ENCODE measurements around the gene COQ10B. TPM values are rescaled to one million over a fixed set of nuclear protein-coding genes. Genes with fewer than 3 reads are reported as not detected.

COQ10B gene
- 10 to 100 TPM; 64.6 to 79.2 (median 72.5) TPM for total RNA-seq
- 53.0 TPM for total RNA-seq (2013)

GRCh38 chr2:197453123-197453913 is at the start of gene COQ10B:
Gene COQ10B (plus strand): TSS chr2:197453552. CDS start chr2:197453561, 9 bp downstream.
- Mint-ChIP-seq H3K36me3 (peaks cover 7% of the 10 kb centered on the region), H3K27ac (peak within 1 kb of the TSS; percentile 100), H3K9me3 (no peaks in the 10 kb centered on the region), H3K4me1 (peaks cover 45 to 54% of the 10 kb centered on the region in 2 donors), H3K4me3 (peak within 1 kb of the TSS; percentile 99), H3K27me3 (ENCODE audit: low read depth in 2 of 2) (no peaks in the 10 kb centered on the region)
- Histone ChIP-seq H3K27ac (ENCODE audit: low read length) (peak within 1 kb of the TSS; percentile 98), H3K27me3 (ENCODE audit: control insufficient read depth, insufficient read depth, low read length) (no peaks in the 10 kb centered on the region), H3K4me1 (ENCODE audit: control insufficient read depth, insufficient read depth, low read length) (peaks cover 5% of the 10 kb centered on the region), H3K36me3 (ENCODE audit: control insufficient read depth, insufficient read depth, low read length) (no peaks in the 10 kb centered on the region), H3K9me3 (ENCODE audit: control insufficient read depth, insufficient read depth, low read length) (no peaks in the 10 kb centered on the region), H3K4me3 (ENCODE audit: low read length) (peak within 1 kb of the TSS; percentile 81)
- under 1% methylated on average over 70 of the region's 70 CpGs for WGBS (ENCODE audit: insufficient coverage)
- no peak for TF ChIP-seq CTCF (IDR thresholded peaks at IDR 0.05)
- intact Hi-C loops (cut with micrococcal nuclease), result loop anchor here (1.0 kb wide), 3 partner anchors 18 to 62 kb away; partner anchors contain the start of genes HSPE1 and SF3B1
- peak; percentile 97 to 100 for DNase-seq
- peak; percentile 80 to 95 (median 84) for ATAC-seq

GRCh38 chr2:197405582-197405981 is 47.8 kb upstream of the COQ10B start:
- Mint-ChIP-seq H3K27me3 (ENCODE audit: low read depth in 2 of 2) (no peaks in the 10 kb centered on the region), H3K27ac (no peak overlapping the region), H3K4me1 (peaks cover 0 to 4% of the 10 kb centered on the region in 2 donors), H3K9me3 (no peaks in the 10 kb centered on the region), H3K36me3 (peaks cover 40% of the 10 kb centered on the region), H3K4me3 (no peak overlapping the region)
- no peak for DNase-seq
- no peak overlapping the region for H3K27ac ChIP-seq (ENCODE audit: low read length)
- no peaks in the 10 kb centered on the region for H3K27me3 ChIP-seq (ENCODE audit: control insufficient read depth, insufficient read depth, low read length)
- ATAC-seq, result no peak
- intact Hi-C loops (cut with micrococcal nuclease), result no loop called here
- WGBS (ENCODE audit: insufficient coverage), result no CpG with 5 or more reads among the region's 2 CpGs
- peaks cover 96% of the 10 kb centered on the region for H3K36me3 ChIP-seq (ENCODE audit: control insufficient read depth, insufficient read depth, low read length)
- H3K4me1 ChIP-seq (ENCODE audit: control insufficient read depth, insufficient read depth, low read length), result no peaks in the 10 kb centered on the region
- H3K4me3 ChIP-seq (ENCODE audit: low read length), result no peak overlapping the region
- no peaks in the 10 kb centered on the region for H3K9me3 ChIP-seq (ENCODE audit: control insufficient read depth, insufficient read depth, low read length)
- no peak for TF ChIP-seq CTCF (IDR thresholded peaks at IDR 0.05)

GRCh38 chr2:197414039-197414438 is 39.3 kb upstream of the COQ10B start:
- ATAC-seq, result no peak
- Mint-ChIP-seq H3K27ac (peak overlapping the region in 1 of 2 donors; percentile 65), H3K4me1 (peaks cover 4 to 15% of the 10 kb centered on the region in 2 donors), H3K9me3 (no peaks in the 10 kb centered on the region), H3K4me3 (no peak overlapping the region), H3K36me3 (peaks cover 24% of the 10 kb centered on the region), H3K27me3 (ENCODE audit: low read depth in 2 of 2) (no peaks in the 10 kb centered on the region)
- no peak for TF ChIP-seq CTCF (IDR thresholded peaks at IDR 0.05)
- Histone ChIP-seq H3K36me3 (ENCODE audit: control insufficient read depth, insufficient read depth, low read length) (peaks cover 71% of the 10 kb centered on the region), H3K27me3 (ENCODE audit: control insufficient read depth, insufficient read depth, low read length) (no peaks in the 10 kb centered on the region), H3K27ac (ENCODE audit: low read length) (no peak overlapping the region), H3K4me3 (ENCODE audit: low read length) (no peak overlapping the region), H3K4me1 (ENCODE audit: control insufficient read depth, insufficient read depth, low read length) (no peaks in the 10 kb centered on the region), H3K9me3 (ENCODE audit: control insufficient read depth, insufficient read depth, low read length) (no peaks in the 10 kb centered on the region)
- WGBS (ENCODE audit: insufficient coverage), result 98% methylated on average over 5 of the region's 5 CpGs
- no peak for DNase-seq
- intact Hi-C loops (cut with micrococcal nuclease), result loop anchor here (10.0 kb wide), 1 partner anchor 361 kb away; no protein-coding TSS in a partner anchor
